Spleen (tissue), 11 donors: Measurements from ENCODE around the gene STAG3. TPM values are rescaled to one million over a fixed set of nuclear protein-coding genes. Genes with fewer than 3 reads are reported as not detected.
A peak's percentile ranks its signal among the peaks of the same experiment; 100 is the strongest.

Experiments used
- DNase-seq: peaks from one replicate; pipeline ENCODE4 v3.0.0-alpha.2; 2020
- H3K27ac ChIP-seq, 8 donors: fragments of 200-600 bp; sonication (generic) in 7 of 8; 1 replicate in 4 of 8; 2 replicates in 4 of 8; pipeline versions ENCODE4 v1.5.0 to v1.8.0; 2016 to 2021; ENCODE audit warnings: inconsistent platforms in 4 of 8, mild to moderate bottlenecking in 4 of 8, moderate library complexity in 1 of 8
- H3K27me3 ChIP-seq, 7 donors: fragments of 200-600 bp; sonication (generic) in 6 of 7; replicated peaks in 1 of 7; 1 replicate in 4 of 7; 2 replicates in 3 of 7; pipeline versions ENCODE4 v1.5.0 to v1.8.0; 2016 to 2021; ENCODE audit warnings: inconsistent platforms in 3 of 7, mild to moderate bottlenecking in 1 of 7
- H3K36me3 ChIP-seq, 6 donors: fragments of 200-600 bp; sonication (generic) in 5 of 6; 1 replicate in 4 of 6; 2 replicates in 2 of 6; pipeline versions ENCODE4 v1.5.0 to v1.8.0; 2016 to 2021; ENCODE audit warnings: inconsistent platforms in 2 of 6
- H3K4me1 ChIP-seq, 6 donors: fragments of 200-600 bp; sonication (generic) in 5 of 6; 1 replicate in 3 of 6; 2 replicates in 3 of 6; pipeline versions ENCODE4 v1.5.0 to v1.8.0; 2016 to 2021; ENCODE audit warnings: inconsistent platforms in 3 of 6
- H3K4me3 ChIP-seq, 8 donors: fragments of 200-600 bp; sonication (generic) in 7 of 8; 1 replicate in 4 of 8; 2 replicates in 4 of 8; pipeline versions ENCODE4 v1.5.0 to v1.8.0; 2016 to 2021; ENCODE audit warnings: inconsistent platforms in 4 of 8, mild to moderate bottlenecking in 4 of 8, moderate library complexity in 2 of 8
- H3K9me3 ChIP-seq, 8 donors: fragments of 200-600 bp; sonication (generic) in 7 of 8; 1 replicate in 4 of 8; 2 replicates in 4 of 8; pipeline versions ENCODE4 v1.5.0 to v1.8.0; 2016 to 2021; ENCODE audit warnings: inconsistent platforms in 4 of 8
- POLR2A ChIP-seq, 3 donors: fragments of 450-650 bp; IDR thresholded peaks; one replicate each; pipeline ENCODE4 v1.5.1; 2017; ENCODE audit warnings: antibody characterized with exemption in 3 of 3, mild to moderate bottlenecking in 1 of 3
- POLR2AphosphoS5 ChIP-seq, 3 donors: sonication (generic); formaldehyde crosslinking; IDR thresholded peaks; one replicate each; pipeline ENCODE4 v1.5.1; 2017; ENCODE audit warnings: antibody characterized with exemption in 3 of 3
- WGBS, 5 donors: extraction: QIAGEN DNeasy Blood & Tissue Kit in 3 of 5; methylation state at CpG; one replicate each; pipeline versions ENCODE4 v1.1.5 to v1.1.7; 2013 to 2018; 5-methylcytosine and 5-hydroxymethylcytosine counted together
- intact Hi-C: fragments of 100-400 bp; cut with DNase I; formaldehyde crosslinking; loops from one replicate; pipeline ENCODE4 v1.15.0; 2023; ENCODE audit warnings: low total_unique reads
- polyA plus RNA-seq, 3 donors: library from polyadenylated mRNA; stranded (reverse); fragments of 200-250 nt; gene quantifications; one replicate each; pipeline ENCODE4 v1.2.1, GENCODE V29; 2013
- total RNA-seq, 7 donors: library from RNA; depleted of rRNA in 3 of 7; stranded (reverse); fragments of >200 nt in 3 of 7; fragmentation: NEBNext Ultra II Directional in 4 of 7; extraction: Animal tissue kit (Norgen Biotek cat#: 25700) in 4 of 7; gene quantifications; one replicate each; pipeline versions ENCODE4 v1.1.0 to v1.2.1, GENCODE V29; 2016 to 2021
- TF ChIP-seq, protein P1 (sequence below), 11 experiments: fragments of 200-600 bp in 7 of 11; fragments of 450-650 bp in 4 of 11; sonication (generic) in 4 of 11; IDR thresholded peaks in 8 of 11; conservative IDR thresholded peaks in 3 of 11; 1 replicate in 7 of 11; 2 replicates in 4 of 11; pipeline versions ENCODE4 v1.4.0 to v1.8.0; 2016 to 2021; ENCODE audit warnings: antibody characterized with exemption in 11 of 11, inconsistent platforms in 4 of 11, mild to moderate bottlenecking in 1 of 11
- donor health status: healthy with polysubstance abuse.
- donor health status: DM: no; HTN: no; CAD: no; lungs with moderate emphysema.
- donor health status: DM: no; HTN: no; CAD: no.
- donor health status: Bipolar disorder and iron deficiency.
- donor health status: healthy.
- donor health status: DM: no; HTN: no; CAD: no.
- donor health status: DM: yes; HTN: yes; CAD: no.

Gene STAG3
- total and polyA plus RNA-seq, 10 donors, result 8.0 to 123 (median 40.4) TPM

DNA sequence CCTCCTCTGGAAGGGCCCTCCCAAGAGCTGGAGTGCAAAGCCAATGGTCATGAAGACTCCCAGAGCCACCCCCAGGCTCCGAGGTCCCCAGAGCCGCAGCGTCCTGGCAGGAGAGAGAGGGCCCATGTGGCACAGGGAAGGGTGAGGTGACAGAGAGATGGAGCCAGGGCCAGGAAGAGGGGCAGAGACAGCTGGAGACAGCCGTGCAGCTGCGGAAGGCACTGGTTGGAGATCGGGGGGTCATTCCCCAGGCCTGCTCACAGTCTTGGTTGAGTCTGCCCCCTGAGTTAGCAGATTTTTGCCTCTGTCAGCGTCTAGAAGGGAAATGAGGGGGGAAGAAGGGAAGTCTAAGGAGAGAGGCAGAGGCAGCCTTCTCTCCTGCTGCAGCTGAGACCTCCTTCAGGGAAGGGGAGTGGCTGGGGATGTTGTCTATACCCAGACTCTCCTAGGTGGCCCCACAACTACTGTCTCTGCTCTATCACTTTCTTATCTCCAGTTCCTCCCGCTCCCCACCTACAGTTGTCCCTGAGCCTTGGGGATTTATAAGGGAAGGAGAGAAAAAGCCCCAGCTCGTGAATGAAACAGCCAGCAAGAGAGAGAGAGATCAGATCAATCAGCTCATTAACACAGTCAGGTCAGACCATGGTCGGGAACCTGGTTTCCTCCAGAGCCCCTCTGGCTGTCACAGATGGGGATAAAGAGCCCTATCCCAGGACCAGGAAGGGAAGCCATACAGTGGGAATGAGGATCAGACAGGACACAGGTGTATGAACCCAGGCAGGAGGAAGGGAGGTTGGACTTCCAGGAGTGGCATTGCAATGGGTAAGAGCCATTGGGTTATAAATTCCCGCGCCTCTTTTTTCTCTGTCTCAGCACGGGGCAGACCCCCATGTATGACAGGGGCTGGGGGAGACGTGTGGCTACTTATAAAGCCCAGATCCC is 10.5 kb upstream of the STAG3 start:
- H3K36me3 ChIP-seq, result no peaks in the 10 kb centered on the region
- intact Hi-C loops, result no loop called here
- H3K4me1 ChIP-seq, result peaks cover 19 to 75% (median 41%) of the 10 kb centered on the region in 6 donors
- H3K9me3 ChIP-seq, result no peaks in the 10 kb centered on the region
- peak overlapping the region in 2 of 8 donors; percentile 28 to 71 for H3K27ac ChIP-seq
- peak overlapping the region in 2 of 8 donors; percentile 40 to 61 for H3K4me3 ChIP-seq
- DNase-seq, result peak; percentile 56
- peaks cover 0 to 72% (median 37%) of the 10 kb centered on the region in 7 donors for H3K27me3 ChIP-seq
- WGBS, 5 donors, result 21 to 35% (median 27%) methylated on average over 14 of the region's 14 CpGs
- TF ChIP-seq POLR2A (IDR thresholded peaks at IDR 0.05), result no peak
- peak in 1 of 3 donors; percentile 18 for TF ChIP-seq POLR2AphosphoS5 (IDR thresholded peaks at IDR 0.05)

DNA sequence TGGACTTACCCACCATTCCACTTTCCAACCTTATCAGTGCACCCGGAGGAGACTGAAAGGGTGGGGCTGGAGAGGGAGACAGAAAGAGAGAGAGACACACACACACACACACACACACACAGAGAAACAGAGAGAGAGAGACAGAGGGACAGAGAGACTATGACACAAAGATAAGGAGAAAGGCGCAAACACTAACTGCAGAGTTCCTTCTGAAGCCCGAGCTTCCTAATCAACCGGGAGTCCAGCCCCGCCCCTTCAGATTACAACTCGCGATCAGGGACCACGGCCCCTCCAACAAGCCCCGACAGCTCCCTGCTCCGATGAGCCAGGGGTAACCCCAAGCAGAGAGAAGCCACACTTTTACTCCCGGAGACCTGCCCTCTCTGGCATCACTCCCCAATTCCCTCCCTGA is 9.8 kb upstream of the STAG3 start:
- Histone ChIP-seq H3K9me3 (no peaks in the 10 kb centered on the region), H3K27me3 (peaks cover 0 to 77% (median 37%) of the 10 kb centered on the region in 7 donors), H3K27ac (peak overlapping the region in 6 of 8 donors; percentile 32 to 71 (median 62)), H3K4me3 (peak overlapping the region in 7 of 8 donors; percentile 8 to 61 (median 29)), H3K4me1 (peaks cover 19 to 73% (median 41%) of the 10 kb centered on the region in 6 donors), H3K36me3 (no peaks in the 10 kb centered on the region)
- 2 to 5% (median 3%) methylated on average over 11 of the region's 11 CpGs for WGBS, 5 donors
- peak; percentile 52 for DNase-seq
- TF ChIP-seq, protein P1, sequence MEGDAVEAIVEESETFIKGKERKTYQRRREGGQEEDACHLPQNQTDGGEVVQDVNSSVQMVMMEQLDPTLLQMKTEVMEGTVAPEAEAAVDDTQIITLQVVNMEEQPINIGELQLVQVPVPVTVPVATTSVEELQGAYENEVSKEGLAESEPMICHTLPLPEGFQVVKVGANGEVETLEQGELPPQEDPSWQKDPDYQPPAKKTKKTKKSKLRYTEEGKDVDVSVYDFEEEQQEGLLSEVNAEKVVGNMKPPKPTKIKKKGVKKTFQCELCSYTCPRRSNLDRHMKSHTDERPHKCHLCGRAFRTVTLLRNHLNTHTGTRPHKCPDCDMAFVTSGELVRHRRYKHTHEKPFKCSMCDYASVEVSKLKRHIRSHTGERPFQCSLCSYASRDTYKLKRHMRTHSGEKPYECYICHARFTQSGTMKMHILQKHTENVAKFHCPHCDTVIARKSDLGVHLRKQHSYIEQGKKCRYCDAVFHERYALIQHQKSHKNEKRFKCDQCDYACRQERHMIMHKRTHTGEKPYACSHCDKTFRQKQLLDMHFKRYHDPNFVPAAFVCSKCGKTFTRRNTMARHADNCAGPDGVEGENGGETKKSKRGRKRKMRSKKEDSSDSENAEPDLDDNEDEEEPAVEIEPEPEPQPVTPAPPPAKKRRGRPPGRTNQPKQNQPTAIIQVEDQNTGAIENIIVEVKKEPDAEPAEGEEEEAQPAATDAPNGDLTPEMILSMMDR (IDR thresholded peaks at IDR 0.05 in 8 of 11, conservative IDR thresholded peaks at IDR 0.05 in 3 of 11), result no peak
- no peak for TF ChIP-seq POLR2A (IDR thresholded peaks at IDR 0.05)
- TF ChIP-seq POLR2AphosphoS5 (IDR thresholded peaks at IDR 0.05), result no peak
- intact Hi-C loops, result no loop called here

GRCh38 chr7:100169147-100169850 is 8.4 kb upstream of the STAG3 start:
- Histone ChIP-seq H3K27me3 (peaks cover 0 to 76% (median 37%) of the 10 kb centered on the region in 7 donors), H3K36me3 (no peaks in the 10 kb centered on the region), H3K9me3 (no peaks in the 10 kb centered on the region), H3K27ac (peak overlapping the region in 4 of 8 donors; percentile 41 to 71 (median 64)), H3K4me3 (no peak overlapping the region), H3K4me1 (peaks cover 19 to 62% (median 41%) of the 10 kb centered on the region in 6 donors)
- TF ChIP-seq POLR2AphosphoS5 (IDR thresholded peaks at IDR 0.05), result no peak
- TF ChIP-seq POLR2A (IDR thresholded peaks at IDR 0.05), result no peak
- TF ChIP-seq, protein P1 (IDR thresholded peaks at IDR 0.05 in 8 of 11, conservative IDR thresholded peaks at IDR 0.05 in 3 of 11), result no peak
- 69 to 84% (median 82%) methylated on average over 11 of the region's 11 CpGs for WGBS, 5 donors
- intact Hi-C loops, result no loop called here
- DNase-seq, result peak; percentile 60

DNA sequence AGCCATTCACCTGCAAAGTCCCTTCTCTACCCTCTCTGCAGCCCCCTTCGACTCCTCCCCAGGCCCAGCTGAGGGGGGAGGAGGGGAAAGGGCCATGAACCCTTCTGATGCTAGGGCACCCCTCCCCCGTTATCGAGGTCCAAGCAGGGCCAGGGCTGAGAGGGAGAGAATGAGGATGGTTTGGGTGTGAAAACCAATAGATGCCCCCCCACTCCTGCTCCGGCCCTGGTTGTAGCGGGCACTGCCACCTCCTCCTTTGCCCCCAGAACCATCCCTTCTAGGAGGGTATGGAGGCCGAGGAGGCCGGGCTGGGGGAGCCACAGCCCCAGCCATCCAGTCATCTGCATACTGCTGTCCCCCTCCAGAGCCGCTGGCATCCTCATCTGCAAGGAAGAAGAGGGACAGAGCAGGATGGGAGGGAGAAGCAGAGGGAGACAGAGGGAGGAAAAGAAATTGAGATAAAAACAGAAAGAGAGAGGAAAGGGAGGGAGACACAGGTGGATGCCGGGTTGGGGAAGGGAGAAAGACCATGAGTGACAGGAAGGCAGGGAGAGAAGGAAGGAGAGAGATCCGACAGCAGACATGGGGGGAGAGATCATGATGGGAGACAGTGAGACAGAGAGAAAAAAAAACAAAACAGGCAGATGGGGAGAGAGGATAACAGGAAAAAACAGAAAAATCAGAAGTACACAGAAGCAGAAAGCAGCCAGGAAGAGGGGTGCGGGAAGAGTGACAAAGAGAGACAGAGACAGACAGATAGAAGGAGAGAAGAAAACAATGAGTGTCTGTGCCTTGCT is 7.4 kb upstream of the STAG3 start:
- no peak for TF ChIP-seq POLR2AphosphoS5 (IDR thresholded peaks at IDR 0.05)
- no peak for TF ChIP-seq POLR2A (IDR thresholded peaks at IDR 0.05)
- TF ChIP-seq, protein P1 (IDR thresholded peaks at IDR 0.05 in 8 of 11, conservative IDR thresholded peaks at IDR 0.05 in 3 of 11), result no peak
- Histone ChIP-seq H3K27me3 (peaks cover 0 to 75% (median 37%) of the 10 kb centered on the region in 7 donors), H3K4me3 (peak overlapping the region in 1 of 8 donors; percentile 73), H3K4me1 (peaks cover 19 to 62% (median 41%) of the 10 kb centered on the region in 6 donors), H3K36me3 (no peaks in the 10 kb centered on the region), H3K9me3 (no peaks in the 10 kb centered on the region), H3K27ac (no peak overlapping the region)
- peak; percentile 69 for DNase-seq
- WGBS, 5 donors, result 85 to 90% (median 87%) methylated on average over 10 to 11 of the region's 11 CpGs
- intact Hi-C loops, result no loop called here
